GM19043 (cell line): ENCODE data around the gene PRR7.
"Not testable (repeated sequence)": the region's sequence is repeated elsewhere in the genome, so short reads cannot be mapped to it uniquely, and the experiment has no call there.

Experiments
- ATAC-seq: cut with Tn5 transposase; IDR thresholded peaks from one replicate; pipeline ENCODE4 v1.9.1; 2021; ENCODE audit warnings: low read depth; ENCODE audit not compliant: unreplicated experiment

Gene PRR7

DNA sequence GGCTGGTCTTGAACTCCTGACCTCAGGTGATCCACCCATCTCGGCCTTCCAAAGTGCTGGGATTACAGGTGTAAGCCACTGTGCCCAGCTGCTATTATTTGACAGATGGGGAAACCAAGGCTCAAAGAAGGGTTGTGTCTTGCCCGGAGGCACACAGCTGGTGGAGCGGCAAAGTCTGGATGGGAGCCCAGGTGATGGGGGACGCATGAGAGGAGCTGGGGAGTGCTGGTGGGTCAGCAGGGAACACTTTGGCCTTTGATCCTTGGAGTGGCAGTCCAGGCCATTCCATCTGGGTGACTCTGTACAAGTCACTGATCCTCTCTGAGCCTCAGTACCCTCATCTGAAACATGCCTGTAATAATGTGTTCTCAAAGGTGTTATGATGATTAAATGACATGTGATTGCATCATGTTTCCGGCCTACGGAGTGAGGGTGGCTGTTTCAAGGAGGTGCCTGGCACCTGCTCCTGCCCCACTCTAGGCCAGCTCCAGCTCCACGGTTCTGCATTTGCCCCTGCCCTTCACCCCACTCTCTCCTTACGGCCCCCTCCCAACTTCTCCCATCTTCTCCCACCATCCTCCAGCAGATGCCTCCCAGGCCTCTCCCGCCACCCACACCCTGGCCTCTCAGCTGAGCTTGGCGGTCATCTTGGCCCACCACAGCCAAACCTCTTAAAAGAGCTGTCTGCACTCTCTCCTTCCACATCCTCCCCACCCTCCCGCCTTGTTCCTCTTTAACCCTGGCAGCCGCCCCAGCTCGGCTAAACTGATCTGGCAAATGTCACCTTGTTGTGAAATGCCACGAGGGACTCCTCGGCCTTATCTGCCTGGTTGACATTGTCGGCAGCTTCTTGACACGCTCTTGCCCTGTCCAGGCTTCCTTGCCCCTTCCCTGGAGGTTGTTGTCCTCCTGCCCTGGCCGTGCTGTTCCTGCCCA is 32.4 kb downstream of the PRR7 start:
- ATAC-seq, result no peak

DNA sequence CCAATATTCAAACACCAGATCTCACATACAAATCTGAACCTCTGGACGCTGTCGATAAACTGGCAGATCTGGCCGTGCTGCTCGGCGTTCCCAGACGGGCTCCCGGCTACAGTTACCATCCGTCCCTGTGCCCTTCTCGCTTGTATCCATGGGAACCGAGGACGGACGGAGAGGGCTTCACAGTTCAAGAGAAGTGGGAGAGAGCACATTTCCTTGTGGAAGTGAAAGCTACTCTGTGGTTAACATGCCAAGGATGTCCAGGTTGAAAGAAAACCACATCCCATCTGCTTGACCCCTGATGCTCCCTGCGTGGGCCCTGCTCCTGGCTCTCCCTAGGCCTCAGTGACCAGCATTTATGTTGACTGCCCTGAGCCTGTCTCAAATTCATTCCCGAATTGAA is 33.2 kb downstream of the PRR7 start:
- ATAC-seq, result no peak

DNA sequence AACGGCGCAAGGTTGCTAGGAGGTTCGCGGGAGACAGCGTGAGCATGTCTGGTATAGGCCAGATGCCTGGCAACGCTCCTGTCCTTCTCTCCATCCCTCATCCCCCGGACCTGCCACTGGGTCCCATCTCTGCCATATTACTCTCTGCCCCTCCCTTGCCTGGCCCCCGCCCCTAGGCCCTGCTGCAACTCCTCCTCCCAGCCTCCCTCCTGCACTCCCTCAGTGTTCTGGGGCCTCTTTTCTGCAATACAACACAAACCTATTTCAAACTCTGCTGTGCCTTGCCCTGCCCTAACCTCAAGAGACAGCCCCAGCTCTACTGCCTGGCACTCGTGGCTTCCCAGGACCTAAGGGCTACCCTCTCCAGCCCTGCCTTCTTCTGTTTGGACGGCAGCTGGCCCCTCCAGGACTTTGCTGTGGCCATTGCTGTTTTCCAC is 35.8 kb downstream of the PRR7 start:
- ATAC-seq, result no peak

DNA sequence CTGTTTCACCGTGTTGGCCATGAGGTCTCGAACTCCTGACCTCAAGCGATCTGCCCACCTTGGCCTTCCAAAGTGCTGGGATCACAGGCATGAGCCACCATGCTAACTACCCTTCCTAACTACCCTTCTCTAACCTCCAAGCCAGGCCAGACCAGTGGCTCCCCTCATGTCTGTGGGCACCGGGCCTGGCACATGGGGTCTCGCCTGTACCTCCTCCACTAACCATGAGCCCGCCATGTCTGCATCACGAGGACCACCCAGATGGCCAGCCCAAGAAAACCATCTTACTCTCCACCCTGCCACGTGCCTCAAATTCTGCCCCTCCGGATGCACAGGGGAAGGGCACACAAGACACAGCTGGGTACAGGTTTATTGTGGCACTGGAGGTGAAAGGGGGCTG is 36.4 kb downstream of the PRR7 start:
- ATAC-seq, result no peak

DNA sequence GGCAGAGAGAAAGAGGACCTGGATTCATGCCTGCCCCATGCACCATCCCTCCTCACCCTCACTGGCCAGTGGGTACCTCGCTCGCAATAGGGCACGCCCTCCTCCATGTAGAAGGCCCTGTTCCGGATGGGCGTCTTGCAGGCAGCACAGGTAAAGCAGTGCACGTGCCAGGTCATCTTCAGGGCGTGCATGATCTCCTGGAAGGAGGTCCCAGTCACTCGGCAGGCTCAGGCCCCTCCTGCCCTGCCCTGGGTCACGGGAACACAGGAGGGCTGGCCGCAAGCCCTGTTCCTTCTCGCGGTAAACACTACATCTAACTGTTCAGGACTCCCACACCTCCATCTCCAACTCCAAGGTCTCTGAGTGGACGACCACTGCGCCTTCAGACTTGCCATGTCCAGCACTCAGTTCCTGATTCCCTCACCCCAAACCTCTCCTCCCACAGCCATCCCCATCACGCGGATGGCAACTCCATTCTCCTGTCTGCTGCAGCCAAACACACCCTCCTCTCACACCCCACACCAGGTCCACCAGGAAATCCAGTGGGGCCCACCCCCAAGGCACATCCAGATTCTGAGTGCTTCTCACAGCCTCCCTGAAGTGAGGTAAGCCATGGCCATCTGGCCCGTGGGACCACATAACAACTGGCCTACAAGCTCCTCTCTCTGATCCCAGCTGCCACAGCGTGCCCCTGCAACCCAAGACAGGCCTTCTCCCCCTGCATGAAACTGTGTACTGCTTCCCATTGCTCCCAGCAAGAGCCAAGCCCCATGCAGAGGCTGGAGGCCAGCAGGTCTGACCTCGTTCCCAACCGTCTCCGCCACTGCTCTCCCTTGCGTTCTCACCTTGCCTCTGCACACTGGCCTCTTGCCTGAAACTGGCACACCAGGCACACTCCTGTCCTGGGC is 37.6 kb downstream of the PRR7 start:
- no peak for ATAC-seq

DNA sequence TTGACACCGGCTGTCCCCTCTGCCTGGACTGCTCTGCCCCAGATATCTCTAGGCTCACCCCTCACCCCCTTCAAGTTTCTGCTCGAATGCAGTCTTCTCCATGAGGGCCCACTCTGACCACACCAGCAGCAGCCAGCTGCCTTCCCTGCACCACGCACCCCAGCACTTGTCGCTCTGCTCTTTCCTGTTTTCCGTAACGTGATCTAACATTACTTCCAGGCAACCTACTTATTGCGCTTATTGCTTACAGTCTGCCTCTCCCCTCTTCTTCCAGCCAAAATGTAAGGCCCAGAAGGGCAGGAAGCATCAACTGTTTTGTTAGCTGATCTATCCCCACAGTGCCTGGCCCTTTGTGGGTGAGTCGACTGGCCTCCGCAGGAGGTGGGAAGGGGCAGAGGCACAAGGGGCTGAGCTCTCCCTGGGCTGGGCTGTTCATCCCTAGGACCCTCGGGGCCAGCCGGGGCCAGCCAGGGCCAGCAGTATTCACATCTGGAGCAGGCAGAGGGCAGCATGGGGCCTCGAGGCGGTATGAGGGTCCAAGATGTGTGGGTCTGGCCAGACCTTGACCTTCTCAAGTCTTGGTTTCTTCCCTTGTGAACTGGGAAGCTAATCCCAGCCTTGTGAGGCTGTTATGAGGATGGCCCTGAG is 38.4 kb downstream of the PRR7 start:
- ATAC-seq, result no peak

DNA sequence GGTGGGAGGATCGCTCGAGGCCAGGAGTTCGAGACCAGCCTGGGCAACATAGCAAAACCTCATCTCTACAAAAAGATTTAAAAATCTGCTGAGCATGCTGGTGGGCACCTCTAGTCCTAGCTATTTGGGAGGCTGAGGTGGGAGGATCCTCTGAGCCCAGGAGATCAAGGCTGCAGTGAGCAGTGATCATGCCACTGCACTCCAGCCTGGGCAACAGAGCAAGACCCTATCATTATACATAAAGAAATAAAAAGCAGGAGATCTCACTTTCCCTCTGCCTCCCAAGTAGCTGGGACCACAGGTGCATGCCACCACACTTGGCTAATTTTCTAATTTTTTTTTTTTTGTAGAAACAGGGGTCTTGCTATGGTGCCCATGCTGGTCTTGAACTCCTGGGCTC is 39.1 kb downstream of the PRR7 start:
- ATAC-seq, result not testable (repeated sequence)

DNA sequence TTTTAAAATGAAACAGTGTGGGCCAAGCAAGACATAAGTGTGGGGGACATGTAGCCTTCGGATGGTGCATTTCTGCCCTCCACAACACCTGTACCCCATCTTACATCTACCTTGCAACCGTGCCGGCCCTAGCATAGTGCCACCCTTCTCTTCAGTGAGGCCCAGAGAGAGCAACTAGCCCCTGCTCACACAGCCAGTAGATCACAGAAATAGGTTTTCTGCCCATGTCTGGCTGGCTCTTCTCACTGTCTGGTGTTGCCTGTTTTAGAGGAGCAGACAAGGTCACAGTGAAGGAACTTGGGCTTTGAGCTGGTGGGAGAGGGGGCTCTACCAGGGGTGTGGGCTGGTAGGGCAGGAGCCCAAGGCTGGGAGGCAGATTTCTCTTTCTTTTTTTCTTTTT is 39.6 kb downstream of the PRR7 start:
- no peak for ATAC-seq

DNA sequence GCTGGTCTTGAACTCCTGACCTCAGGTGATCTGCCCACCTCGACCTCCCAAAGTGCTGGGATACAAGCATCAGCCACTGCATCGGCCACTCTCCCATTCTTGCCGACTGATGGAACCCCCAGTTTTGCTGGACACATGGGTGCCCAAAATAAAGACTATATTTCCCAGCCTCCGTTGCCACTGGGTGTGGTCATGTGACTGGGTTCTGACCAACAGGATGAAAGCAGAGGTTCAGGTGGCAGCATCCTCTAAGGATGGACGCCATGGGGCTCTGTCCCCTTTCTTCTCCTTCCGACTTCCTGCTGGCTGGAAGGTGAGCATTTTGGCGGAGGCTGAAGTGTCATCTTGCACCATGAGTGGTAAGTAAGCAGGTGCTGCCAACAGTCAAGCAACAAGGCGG is 40.5 kb downstream of the PRR7 start:
- no peak for ATAC-seq

DNA sequence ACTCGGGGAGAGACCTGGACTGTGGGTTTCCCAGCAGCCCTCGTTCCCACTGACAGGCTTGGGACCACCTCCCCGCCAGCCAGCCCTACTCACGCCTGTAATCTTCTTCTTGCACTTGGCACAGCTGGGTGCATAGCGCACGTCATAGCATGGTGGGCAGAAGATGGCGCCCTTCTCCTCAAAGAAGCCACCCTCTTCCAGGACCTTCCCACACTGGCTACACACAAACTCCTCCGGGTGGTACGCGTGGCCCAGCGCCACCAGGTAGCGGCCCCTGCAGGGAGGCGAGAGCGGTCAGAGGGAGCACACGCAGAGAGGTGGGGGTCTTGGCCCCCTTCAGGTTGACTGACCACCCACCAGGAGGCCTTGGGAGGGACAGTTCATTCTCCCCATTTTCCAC is 41.4 kb downstream of the PRR7 start:
- ATAC-seq, result no peak

DNA sequence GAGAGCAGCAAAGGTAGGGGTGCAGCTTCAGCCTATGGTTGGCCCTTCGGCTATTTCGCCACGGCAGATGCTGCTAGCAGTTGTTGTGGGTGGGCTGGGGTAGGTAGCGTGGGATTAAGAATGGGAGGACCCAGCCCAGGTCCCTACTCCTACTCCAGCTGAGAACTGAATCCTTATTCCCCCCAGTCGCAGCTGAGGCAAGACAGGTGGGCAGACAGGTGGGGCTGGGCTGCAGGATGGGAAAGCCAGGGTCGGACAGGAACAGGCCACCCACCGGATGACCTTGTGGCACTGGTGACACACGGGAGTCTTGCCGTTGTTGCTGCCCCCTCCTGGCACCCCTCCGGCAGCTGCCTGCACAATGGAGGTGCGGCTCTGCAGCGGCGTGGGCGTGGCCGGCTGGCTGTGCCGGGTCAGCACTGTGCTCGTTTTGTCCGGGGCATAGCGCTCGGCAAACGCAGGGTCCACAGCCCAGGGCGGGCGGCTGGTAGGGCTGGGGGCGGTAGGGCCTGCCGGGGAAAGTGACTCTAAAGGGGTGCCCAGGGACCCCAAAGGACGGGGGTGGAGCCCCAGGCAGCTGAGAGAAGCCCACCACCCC is 42.6 kb downstream of the PRR7 start:
- no peak for ATAC-seq

DNA sequence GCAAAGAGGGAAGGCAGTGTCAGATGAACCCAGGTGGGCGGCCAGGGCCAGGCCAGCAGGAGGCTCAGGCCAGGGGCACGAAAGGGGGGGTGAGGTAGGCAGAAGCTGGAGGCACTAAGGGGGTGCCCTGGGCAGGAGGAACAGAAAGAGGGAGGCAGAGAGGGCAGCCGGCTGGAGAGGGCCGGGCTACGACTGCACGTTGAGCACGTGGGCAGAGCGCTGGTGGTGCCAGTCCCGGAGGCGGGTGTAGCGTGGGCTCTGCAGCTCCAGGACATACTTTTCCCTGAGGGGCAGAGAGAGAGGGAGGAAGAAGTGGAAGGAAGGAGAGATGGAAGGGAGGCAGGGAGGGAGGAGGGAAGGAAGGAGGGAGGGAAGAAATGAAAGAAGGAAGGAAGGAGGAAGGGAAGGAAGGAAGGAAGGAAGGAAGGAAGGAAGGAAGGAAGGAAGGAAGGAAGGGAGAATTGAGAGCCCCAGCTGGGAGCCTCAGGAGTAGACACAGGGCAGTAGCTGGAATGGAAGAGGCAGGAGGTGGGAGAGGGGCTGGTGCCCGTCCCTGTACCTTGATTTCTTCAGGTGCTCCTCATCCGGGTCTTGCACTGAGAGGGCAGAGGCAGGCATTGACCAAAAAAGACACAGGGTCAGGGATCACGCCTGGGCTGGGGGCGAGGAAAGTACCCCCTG is 43.8 kb downstream of the PRR7 start:
- ATAC-seq, result no peak

DNA sequence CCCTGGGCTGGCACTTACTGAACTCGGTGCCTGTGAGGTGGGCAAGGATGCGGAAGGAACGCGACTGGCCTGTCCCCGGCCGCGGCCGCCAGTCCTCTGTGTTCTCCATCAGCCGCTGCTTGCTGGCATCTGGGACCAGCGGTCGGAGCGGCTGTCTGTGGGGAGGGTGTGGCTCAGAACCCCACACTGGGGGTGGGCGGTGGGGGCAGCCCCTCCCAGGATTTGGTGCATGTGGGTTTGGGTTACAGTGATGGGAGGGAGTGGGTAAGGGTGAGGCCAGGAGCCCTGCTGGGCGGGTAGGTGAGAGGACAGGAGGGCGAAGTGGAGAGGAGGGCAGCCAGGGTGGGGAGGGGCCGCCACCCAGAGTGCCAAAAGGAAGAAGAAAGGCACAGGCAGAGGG is 44.4 kb downstream of the PRR7 start:
- ATAC-seq, result no peak

DNA sequence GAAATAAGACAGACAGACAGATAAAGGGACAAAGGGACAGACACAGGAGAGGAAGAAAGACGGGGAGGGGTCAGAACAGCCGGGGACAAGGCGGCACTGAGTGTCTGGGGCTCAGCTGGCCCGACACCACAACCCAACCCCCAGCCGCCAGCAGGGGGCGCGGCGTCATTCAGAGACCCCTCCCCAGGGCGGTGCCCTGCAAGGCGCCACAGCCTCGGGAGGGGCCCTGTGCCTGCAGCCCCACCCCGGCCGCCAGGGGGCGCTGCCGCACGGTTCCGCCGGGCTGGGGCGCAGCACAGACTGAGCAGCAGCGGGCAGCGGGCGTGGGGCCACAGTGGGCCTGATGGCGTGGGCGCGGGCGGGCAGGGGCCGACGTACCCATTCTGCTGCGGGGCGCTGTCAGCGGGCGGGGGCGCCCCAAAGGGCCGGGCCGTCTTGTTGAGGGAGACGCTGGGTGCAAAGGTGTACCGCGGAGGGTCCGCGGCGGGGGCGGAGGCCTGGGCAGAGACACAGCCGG is 44.9 kb downstream of the PRR7 start:
- ATAC-seq, result no peak

DNA sequence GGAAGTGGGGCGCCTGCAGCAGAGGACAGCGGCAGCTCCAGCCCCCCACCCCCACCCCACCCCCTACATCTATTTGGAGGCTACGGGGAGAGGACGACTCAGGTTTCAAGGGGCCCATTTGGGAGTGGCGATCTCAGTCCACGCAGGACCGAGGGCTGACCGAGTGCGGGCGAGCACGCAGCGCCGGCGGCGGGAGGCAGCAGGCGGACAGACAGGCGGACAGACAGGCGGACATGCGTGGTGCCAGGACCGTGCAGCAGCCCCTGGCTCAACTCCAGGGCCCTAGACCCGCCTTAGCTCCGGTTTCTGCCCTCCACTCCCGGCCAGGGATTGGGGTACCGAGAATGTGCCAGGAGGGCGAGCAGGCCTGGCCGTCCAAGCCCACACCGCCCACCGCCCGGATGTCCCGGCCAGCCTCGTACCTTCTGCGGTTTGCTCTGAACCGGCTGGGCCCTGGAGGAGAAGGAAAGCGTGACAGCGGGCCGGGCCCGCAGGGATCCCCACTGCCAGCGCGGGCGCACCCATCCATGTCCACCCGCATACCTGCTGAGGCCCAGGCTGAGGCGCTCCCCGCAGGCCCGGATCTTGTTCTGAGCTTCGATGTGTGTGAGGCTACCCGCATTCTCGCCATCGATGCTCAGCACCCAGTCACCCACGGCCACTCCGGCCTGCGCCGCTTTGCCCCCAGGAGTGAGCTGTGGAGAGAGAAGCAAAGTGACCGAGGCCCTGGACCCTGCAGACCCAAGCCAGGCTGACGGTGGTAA is 45.6 kb downstream of the PRR7 start:
- ATAC-seq, result no peak

DNA sequence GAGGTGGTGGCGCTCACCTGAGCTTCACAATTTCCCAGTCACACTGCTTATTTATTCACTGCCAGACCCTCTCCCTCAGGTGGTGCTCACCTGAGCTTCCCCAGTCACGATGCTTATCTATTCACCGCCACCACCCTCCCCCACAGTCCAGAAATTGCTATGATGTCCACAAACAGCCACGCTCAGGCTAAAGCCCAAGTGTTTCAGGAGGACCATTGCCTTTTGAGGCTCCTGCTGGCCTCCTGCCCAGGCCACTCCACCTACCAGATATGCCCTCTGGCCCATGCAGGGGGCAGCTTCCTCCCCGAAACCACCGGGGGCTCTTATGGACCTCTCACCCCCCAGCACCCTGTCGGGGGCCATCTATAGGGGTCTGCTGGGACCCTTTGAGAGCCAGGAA is 46.2 kb downstream of the PRR7 start:
- no peak for ATAC-seq

DNA sequence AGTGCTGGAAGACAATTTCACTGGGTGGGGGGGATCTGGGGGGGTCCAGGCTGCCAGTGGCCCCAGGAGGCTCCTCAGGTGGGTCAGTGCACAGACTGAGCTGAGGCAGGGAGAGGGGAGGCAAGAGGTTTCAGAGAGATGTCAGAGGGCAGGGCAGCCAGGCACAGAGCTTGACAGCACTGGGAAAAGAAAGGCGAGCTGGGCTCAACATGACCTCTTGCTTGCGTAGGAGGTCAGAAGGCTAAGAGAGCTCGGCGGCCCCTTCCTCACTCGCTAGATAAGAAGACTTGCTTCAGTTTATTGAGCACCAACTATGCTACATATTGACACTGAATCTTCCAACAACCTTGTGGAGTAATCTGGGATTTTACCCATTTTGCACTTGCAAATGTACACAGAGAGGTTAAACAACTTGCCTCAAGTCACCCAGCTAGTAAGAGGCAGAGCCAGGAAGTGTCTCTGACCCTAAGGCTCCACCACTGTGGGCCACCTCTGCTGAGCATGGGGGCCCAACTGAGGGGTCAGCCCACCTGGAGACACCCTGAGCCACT is 47.3 kb downstream of the PRR7 start:
- ATAC-seq, result no peak

DNA sequence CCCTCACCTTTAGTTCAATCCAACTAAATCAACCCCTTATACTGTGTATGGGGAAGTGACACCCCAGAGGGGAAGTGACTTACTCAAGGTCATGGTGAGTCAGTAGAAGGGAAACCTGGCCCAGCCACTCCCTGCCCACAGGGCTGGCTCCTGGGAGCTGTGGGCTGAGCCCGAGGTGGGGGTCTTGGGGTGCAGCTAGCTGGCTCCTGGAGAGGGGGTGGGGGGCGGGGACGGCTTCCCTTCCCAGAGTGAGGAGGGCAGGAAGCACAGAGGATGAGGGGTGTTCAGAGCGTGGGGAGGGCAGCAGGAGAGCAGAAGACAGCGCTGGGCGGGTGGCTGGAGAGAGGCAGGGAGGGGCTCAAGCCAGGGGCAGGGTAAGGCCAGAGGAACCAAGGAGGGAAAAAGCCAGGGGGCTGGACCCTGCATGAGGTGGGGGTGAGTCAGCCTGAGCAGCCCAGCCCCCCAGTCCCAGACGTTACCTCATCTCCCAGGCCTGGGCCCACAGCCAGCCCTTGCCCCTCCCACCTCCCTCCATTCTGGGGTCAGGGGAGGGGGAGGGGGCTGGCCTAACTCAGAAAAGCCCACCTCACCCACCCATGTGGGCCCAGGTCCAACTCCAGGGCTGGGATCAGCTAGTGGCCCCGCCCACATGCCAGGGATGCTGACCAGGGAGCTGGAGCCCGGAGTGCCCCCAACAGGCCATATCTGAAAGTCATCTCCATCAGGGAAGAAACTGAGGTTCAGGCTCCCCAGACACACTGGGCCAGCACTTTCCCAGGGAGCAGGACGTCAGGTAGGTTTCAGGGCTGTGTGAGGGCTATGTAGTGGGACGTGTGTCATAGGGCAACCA is 48.0 kb downstream of the PRR7 start:
- ATAC-seq, result no peak
